Measurements from ENCODE around the gene MACF1. TPM values are rescaled to one million over a fixed set of nuclear protein-coding genes. Genes with fewer than 3 reads are reported as not detected.

MACF1 gene
- total and polyA plus RNA-seq, 8 donors, result 16.8 to 662 (median 236) TPM

GRCh38 chr1:39387452-39387851, 183.0 kb downstream of the MACF1 start:
- H3K36me3 ChIP-seq, result peaks cover 33 to 79% (median 78%) of the 10 kb centered on the region in 4 donors
- H3K4me1 ChIP-seq, result peaks cover 7 to 53% (median 20%) of the 10 kb centered on the region in 4 donors
- peak overlapping the region in 4 of 5 donors; percentile 3 to 47 (median 43) for H3K27ac ChIP-seq
- H3K4me3 ChIP-seq, result no peak overlapping the region
- TF ChIP-seq CTCF (IDR thresholded peaks at IDR 0.05) (no peak), POLR2AphosphoS5 (IDR thresholded peaks at IDR 0.05) (no peak), EP300 (IDR thresholded peaks at IDR 0.05) (no peak), POLR2A (IDR thresholded peaks at IDR 0.05) (no peak)
- intact Hi-C loops (cut with DNase I; ENCODE audit: low total_unique reads), result no loop called here
- WGBS, 5 donors, result 78 to 88% (median 86%) methylated on average over 4 of the region's 4 CpGs
- no peak for DNase-seq
- H3K9me3 ChIP-seq, result no peaks in the 10 kb centered on the region
- no peaks in the 10 kb centered on the region for H3K27me3 ChIP-seq

DNA sequence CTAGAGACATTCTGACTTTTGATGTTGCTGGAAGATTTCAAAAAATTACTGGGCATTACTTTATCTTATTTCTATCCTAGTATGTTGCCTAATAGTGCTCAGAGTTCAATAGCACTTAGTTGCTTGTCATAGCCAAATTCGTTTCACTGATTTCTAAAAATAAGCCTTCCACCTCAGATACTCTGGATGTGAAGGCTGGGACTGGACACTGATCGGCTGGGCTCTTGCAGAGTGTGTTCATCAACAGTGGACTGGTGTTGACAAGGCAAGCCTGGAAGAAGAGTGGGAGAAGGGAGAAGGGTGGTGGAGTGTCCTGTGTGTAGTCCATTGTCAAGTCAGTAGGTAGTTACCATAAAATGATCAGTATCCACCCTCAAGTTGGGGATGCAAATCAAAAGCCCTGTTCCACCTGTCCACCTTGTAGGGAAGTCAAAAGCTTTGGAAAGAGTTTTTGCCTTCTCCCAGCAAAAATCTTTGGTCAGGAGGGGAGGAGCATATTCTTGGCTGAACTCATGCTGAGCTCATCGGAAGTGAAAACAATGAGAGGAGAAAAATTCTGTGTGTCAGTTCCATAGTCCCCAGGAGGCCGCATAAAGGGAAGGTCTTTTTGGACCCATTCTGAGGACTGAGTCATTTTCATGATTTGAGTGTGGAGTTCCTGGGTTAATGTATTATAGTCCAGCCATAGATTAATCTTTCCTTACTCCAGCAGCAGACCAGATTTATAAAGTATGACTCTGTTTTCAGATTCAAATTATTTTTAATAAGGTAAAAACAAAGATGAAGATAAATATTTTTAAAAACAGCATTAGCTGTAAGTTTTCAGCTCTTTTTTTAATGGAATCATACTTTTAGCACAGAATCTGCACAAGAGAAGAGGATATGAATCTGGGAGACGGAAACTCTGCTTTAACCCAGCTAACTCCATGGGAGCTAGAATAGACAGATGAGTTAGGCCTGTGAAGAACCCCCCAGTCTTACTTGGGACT, 187.5 kb downstream of the MACF1 start:
- no peaks in the 10 kb centered on the region for H3K9me3 ChIP-seq
- intact Hi-C loops (cut with DNase I; ENCODE audit: low total_unique reads), result no loop called here
- peak overlapping the region; percentile 16 to 89 (median 84) for H3K27ac ChIP-seq
- H3K4me1 ChIP-seq, result peaks cover 41 to 79% (median 58%) of the 10 kb centered on the region in 4 donors
- 37 to 53% (median 51%) methylated on average over 5 of the region's 5 CpGs for WGBS, 5 donors
- no peak overlapping the region for H3K4me3 ChIP-seq
- no peaks in the 10 kb centered on the region for H3K27me3 ChIP-seq
- DNase-seq, result peak in 1 of 2 donors; percentile 81
- peaks cover 14 to 35% (median 34%) of the 10 kb centered on the region in 4 donors for H3K36me3 ChIP-seq
- peak in 1 of 3 donors; percentile 37 for TF ChIP-seq POLR2AphosphoS5 (IDR thresholded peaks at IDR 0.05)
- no peak for TF ChIP-seq POLR2A (IDR thresholded peaks at IDR 0.05)

DNA sequence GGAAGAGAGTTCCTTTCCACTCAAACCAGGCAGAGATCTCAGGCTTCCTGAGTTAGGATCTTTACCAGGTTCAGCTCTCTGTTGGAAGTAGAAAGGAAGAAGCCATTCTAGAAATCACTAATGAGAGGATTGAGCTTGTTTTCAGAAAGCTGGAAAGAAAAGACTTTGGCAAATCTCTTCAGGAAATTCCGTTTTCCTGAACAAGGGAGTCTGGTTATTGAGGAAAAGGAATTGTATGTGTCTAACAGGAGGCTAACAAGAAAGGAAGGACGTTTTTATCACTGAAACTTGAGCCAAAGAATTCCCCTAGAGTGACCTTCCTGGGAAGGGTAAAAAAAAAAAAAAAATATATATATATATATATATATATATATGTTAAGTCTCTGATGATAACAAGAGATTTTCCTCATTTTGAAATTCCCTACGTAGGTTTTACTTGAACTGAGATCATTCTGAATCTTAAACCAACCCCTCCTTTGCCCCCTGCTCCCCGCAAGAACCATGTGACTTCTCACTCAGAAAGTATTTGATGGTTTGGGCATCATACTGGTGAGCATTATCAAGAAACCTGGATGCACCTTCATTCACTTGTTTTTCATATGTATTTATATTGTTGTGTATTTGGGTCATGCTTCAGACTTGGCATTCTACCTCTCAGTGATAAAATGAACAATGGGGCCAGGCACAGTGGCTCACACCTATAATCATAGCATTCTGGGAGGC, 188.5 kb downstream of the MACF1 start:
- intact Hi-C loops (cut with DNase I; ENCODE audit: low total_unique reads), result no loop called here
- Histone ChIP-seq H3K27ac (peak overlapping the region; percentile 11 to 89 (median 84)), H3K9me3 (no peaks in the 10 kb centered on the region), H3K4me3 (no peak overlapping the region), H3K36me3 (peaks cover 5 to 25% (median 23%) of the 10 kb centered on the region in 4 donors), H3K4me1 (peaks cover 48 to 79% (median 67%) of the 10 kb centered on the region in 4 donors), H3K27me3 (no peaks in the 10 kb centered on the region)
- no peak for DNase-seq
- WGBS, 5 donors, result 33 to 61% (median 54%) methylated on average over 4 of the region's 4 CpGs
- TF ChIP-seq EP300 (IDR thresholded peaks at IDR 0.05) (no peak), CTCF (IDR thresholded peaks at IDR 0.05) (no peak), POLR2AphosphoS5 (IDR thresholded peaks at IDR 0.05) (no peak), POLR2A (IDR thresholded peaks at IDR 0.05) (no peak)

GRCh38 chr1:39393645-39394044, 189.2 kb downstream of the MACF1 start:
- TF ChIP-seq CTCF (IDR thresholded peaks at IDR 0.05), result no peak
- TF ChIP-seq POLR2AphosphoS5 (IDR thresholded peaks at IDR 0.05), result no peak
- peak overlapping the region in 4 of 5 donors; percentile 82 to 89 (median 86) for H3K27ac ChIP-seq
- no peak for DNase-seq
- 90 to 97% (median 95%) methylated on average over 11 of the region's 11 CpGs for WGBS, 5 donors
- H3K36me3 ChIP-seq, result peaks cover 0 to 19% (median 17%) of the 10 kb centered on the region in 4 donors
- H3K4me3 ChIP-seq, result no peak overlapping the region
- intact Hi-C loops (cut with DNase I; ENCODE audit: low total_unique reads), result no loop called here
- no peaks in the 10 kb centered on the region for H3K27me3 ChIP-seq
- H3K9me3 ChIP-seq, result no peaks in the 10 kb centered on the region
- H3K4me1 ChIP-seq, result peaks cover 55 to 80% (median 73%) of the 10 kb centered on the region in 4 donors
